ENCODE measurements around the gene MRPL14.

The MRPL14 gene

DNA sequence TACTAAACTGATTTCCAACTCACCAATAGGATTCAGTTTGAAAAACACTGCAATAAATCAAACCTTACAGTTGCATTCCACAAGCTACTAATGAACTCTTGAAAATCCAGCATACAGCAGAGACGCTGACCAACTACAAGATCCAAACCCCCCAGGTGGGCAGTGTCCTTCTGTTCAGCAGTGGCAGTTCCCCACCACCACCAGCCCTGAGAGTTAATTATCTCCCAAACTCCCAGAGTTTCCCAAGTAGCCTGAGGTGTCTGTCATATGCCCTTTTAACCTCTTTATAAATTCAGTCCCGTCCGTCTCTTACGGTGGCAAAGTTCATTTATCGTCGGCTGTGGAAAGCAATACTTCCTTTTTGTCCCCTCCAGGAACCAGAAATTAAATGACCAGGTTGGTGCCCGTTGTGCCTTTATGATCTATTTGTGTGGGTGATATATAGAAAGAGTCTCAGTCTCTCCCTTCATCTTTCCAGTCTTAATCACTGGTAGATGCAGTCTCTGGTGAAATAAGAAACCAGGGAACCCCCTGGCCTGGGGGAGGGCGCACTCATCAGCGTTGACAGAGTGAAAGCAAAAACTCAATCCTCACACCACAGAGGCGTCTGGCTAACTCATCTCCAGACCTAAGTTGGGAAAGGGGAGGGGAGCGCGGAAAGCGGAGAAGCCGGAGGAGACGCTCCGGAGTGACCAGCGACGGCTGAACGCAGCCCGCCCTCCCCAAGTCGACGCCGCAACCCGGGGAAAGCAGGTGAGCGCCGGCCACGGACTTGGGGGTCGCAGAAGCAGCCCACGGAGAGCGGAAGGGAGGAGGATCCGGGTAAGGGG, 717 bp downstream of the MRPL14 start:
- peak; percentile 69 for DNase-seq

GRCh38 chr6:44123544-44123943, 3.7 kb downstream of the MRPL14 start:
- DNase-seq, result no peak

- DNase-seq, result no peak
Measured at GRCh38 chr6:44122801-44123200, 4.5 kb downstream of the MRPL14 start.

- no peak for DNase-seq
Measured at GRCh38 chr6:44120692-44121443, 6.4 kb downstream of the MRPL14 start.

DNA sequence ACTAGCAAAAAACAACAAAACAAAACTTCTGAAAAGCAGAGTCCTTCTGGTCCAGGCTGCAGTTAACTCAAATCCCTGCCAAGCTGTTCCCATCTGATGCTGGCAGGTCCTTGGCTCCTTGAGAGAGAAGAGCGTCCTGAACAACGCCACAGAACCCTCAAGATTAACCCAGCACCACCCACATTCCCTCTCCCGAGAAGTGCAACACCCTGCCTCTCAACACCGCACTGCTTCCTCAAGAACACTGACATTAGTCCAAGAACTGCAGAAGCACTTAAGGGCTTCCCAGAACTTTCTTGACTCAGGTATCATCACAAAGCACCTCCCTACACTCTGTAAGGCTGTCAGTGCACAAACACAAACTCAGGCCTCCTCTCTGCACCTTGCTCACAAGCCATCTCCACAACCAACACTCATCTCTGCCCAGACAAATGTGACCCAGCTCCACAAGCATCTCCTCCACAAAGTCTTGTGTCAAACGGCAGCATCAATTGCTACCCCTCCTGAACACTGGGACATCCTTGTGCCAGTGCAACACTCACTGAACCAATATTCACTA, 7.5 kb downstream of the MRPL14 start:
- no peak for DNase-seq

DNA sequence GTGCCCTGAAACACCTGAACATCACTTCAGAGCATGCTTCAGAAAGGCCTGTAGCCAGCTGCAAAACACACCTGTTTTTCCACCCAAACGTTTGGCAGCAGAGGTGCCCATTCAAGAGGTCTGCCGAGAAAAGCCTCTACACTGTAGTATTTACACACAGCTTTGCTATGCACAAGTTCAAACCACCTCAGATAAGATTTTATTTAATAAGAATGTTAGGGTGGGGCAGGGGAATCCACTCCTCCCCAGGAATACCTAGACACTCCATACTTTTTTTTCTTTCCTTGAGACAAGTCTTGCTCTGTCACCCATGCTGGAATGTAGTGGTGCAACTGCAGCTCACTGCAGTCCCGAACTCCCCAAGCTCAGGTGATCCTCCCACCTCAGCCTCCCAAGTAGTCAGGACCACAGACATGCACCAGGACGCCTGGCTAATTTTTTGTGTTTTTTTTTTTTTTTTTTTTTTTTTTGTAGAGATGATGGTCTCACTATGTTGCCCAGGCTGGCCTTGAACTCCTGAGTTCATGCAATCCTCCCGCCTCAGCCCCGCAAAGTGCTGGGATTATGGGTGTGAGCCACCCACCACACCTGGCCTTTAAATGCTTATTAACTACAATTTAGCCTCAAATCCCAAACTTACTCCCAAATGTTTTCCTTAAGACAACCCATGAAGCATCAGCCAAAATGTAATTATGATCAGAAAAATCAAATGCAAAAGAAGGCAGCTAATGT, 9.7 kb downstream of the MRPL14 start:
- DNase-seq, result no peak

GRCh38 chr6:44116641-44117382, 10.4 kb downstream of the MRPL14 start:
- DNase-seq, result no peak

GRCh38 chr6:44115866-44116265, 11.4 kb downstream of the MRPL14 start:
- DNase-seq, result no peak

DNA sequence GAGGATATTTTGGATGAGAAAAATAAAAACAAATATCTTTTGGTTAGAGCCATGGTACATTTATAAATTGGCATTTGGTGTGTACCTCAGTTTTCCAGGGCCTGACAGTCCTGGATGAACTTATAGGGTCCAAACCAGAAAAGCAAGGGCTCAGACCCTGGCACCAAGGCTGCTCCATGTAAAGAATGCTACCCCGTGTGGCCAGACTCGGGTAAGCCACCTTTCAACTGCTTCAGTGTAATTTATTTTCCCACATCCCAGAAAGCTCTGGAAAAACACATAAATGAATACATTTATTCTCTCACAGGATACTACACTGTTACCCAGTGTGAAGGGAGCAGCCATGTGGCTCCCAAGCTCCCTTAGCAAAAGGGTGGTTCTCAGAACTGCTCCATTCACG, 13.8 kb downstream of the MRPL14 start:
- DNase-seq, result no peak

GRCh38 chr6:44111434-44112417, 15.5 kb downstream of the MRPL14 start:
- no peak for DNase-seq

DNA sequence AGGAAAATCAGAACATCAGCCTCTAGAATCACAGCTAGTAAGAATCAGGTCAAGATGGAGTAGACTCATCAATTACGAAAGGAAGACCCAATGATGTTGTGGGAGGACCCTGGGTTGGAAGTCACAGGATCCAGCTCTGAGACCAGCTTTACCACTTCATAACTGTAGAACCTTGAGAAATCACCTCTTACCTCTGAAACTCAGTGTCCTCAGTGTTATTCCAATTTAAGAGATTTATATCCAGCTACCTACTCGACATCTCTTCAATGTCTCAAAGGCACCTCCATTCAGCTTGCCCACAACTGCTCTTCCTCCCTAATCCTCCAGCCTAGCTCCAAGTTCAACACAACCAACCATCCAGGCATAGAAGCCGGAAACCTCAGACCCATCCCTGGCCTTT, 16.3 kb downstream of the MRPL14 start:
- no peak for DNase-seq

GRCh38 chr6:44110005-44110676, 17.1 kb downstream of the MRPL14 start:
- no peak for DNase-seq

GRCh38 chr6:44109212-44109611, 18.0 kb downstream of the MRPL14 start:
- DNase-seq, result no peak

DNA sequence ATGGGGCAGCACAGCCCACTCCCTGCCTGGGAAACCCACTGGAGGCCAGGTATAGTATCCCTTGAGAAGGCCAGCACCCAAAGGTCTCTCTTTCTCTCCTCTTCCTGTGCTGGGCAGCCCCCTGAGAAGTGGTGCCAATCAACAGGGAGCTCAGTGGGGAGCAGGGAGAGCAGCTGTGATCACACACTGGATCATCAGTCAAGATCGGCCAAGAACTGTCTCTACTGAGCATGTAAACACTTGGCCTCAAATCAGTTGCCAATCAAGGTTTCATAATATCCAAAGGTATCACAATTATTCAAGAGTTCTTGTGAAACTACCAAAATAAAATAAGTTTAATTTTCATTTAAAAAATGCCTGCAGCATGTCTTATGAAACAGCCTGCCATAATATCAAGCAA, 18.8 kb downstream of the MRPL14 start:
- DNase-seq, result no peak

- DNase-seq, result no peak
Measured at GRCh38 chr6:44107017-44107416, 20.2 kb downstream of the MRPL14 start.

DNA sequence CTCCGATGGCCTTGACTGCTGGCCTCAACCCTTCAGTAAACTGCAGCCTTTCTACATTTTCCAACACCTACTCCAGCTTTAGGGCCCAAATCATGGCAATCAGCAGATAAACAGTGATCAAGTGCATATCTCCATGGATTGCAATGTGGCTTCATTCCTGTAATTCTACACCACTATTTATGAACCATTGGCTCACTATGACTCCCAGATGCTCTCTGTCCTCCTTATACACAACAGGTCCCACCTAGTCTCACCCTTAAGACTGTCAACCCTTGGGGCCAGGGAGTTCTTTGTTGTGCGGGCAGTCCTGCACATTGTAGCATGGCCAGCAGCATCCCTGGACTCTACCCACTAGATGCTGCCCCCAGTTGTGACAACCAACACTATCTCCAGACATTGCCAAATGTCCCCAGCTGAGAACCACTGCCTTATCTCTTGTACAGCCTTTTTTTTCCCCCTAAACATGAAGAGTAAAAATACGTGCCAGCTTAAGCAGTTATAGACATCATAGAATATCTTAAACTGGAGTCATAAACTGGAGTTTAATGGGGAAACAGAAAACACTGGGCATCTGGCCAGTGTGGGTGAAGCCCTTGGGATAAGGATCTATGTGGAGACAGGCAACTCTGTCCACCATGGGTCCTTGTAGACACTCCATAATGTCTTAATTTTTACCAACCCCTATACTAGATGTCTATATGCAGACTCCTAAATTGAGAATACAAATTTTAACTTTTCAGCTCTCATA, 21.1 kb downstream of the MRPL14 start:
- no peak for DNase-seq

DNA sequence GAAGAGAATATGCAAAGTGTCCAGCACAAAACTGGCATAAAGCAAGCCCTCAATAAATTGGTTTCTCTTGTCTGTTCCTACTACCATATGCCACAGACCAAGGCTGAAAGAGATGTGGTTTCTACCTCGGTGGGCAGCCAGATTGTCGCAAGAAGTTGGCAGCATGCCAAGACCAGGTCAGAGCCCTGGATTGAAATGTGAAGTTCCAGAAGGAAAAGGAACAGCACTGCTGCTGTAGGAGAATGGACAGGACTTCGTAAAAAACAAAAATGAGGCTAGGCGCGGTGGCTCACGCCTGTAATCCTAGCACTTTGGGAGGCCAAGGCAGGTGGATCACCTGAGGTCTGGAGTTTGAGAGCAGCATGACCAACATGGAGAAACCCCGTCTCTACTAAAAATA, 22.1 kb downstream of the MRPL14 start:
- DNase-seq, result no peak

DNA sequence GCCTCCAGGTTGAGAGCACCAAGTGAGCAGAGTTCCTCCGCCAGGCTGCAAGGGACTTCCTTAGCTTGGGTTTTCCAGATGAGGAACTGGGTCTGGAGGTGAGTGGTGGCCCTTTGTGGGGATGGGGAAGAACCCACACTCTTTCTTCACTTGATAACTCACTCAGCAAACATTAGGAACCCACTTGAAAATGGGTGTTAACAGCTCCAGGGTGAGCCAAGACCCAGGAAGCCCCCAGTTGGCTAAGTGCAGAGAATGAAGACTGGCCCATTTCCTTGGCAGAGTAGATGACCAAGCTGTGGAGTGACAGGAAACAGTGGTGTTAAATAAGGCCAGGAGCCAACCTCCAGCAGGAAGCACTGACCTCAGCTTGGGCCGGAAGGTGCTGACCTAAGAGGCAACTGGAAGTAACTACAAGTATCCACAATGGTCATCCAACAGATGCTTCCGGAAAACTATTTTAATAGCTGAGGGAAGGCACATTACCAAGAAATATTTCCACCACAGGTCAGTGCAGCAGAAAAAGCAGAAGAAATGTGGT, 22.7 kb downstream of the MRPL14 start:
- no peak for DNase-seq

DNA sequence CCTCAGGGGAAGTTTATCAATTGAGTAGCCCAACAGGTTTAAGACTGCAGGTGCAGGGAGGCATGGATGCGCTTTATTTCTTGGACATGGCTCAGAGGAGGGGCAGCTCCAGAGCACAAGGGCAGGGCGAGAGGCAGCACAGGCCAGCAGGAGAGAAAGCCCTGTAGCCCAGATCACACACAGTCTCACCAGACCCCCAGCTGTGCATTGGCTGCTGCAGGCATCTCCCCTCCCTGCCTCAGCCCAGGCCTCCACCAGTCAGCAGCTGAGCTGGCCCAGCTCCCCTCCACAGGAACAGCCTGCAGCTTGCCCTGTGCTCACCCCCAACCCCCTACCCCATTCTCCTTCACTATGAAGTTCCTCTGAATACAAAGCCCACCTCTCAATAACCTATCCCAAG, 24.7 kb downstream of the MRPL14 start:
- DNase-seq, result no peak
